Ishikawa (cell line): ENCODE data around the gene XRRA1.
A peak's percentile ranks its signal among the peaks of the same experiment; 100 is the strongest.

Source experiments
- CEBPB ChIP-seq: IDR thresholded peaks from 2 replicates; pipeline ENCODE4 v1.6.1; 2012
- CREB1 ChIP-seq: IDR thresholded peaks from 2 replicates; pipeline ENCODE4 v1.6.1; 2012; ENCODE audit warnings: low read depth
- EGR1 ChIP-seq: IDR thresholded peaks from 2 replicates; pipeline ENCODE4 v1.6.1; 2012
- EP300 ChIP-seq: IDR thresholded peaks from 2 replicates; pipeline ENCODE4 v1.6.1; 2012; ENCODE audit warnings: borderline replicate concordance
- FOXM1 ChIP-seq: IDR thresholded peaks from 2 replicates; pipeline ENCODE4 v1.6.1; 2012; ENCODE audit warnings: low read depth, borderline replicate concordance
- NFIC ChIP-seq: IDR thresholded peaks from 2 replicates; pipeline ENCODE4 v1.6.1; 2012
- RAD21 ChIP-seq: IDR thresholded peaks from 2 replicates; pipeline ENCODE4 v1.6.1; 2012; ENCODE audit warnings: low read depth
- TAF1 ChIP-seq: IDR thresholded peaks from 2 replicates; pipeline ENCODE4 v1.6.1; 2012; ENCODE audit warnings: low read depth, mild to moderate bottlenecking
- TCF12 ChIP-seq: IDR thresholded peaks from 2 replicates; pipeline ENCODE4 v1.6.1; 2012; ENCODE audit warnings: low read depth
- TEAD4 ChIP-seq: IDR thresholded peaks from 2 replicates; pipeline ENCODE4 v1.6.1; 2012
- USF1 ChIP-seq: IDR thresholded peaks from 2 replicates; pipeline ENCODE4 v1.6.1; 2012
- YY1 ChIP-seq: IDR thresholded peaks from 2 replicates; pipeline ENCODE4 v1.6.1; 2012; ENCODE audit warnings: low read depth
- ZBTB7A ChIP-seq: IDR thresholded peaks from 2 replicates; pipeline ENCODE4 v1.6.1; 2012; ENCODE audit warnings: low read depth
- TF ChIP-seq, protein P1 (sequence below): IDR thresholded peaks from 2 replicates; pipeline ENCODE4 v1.6.1; 2012
- TF ChIP-seq, protein P2 (sequence below): IDR thresholded peaks from 2 replicates; pipeline ENCODE4 v1.6.1; 2012; ENCODE audit warnings: low read depth, mild to moderate bottlenecking

The XRRA1 gene

DNA sequence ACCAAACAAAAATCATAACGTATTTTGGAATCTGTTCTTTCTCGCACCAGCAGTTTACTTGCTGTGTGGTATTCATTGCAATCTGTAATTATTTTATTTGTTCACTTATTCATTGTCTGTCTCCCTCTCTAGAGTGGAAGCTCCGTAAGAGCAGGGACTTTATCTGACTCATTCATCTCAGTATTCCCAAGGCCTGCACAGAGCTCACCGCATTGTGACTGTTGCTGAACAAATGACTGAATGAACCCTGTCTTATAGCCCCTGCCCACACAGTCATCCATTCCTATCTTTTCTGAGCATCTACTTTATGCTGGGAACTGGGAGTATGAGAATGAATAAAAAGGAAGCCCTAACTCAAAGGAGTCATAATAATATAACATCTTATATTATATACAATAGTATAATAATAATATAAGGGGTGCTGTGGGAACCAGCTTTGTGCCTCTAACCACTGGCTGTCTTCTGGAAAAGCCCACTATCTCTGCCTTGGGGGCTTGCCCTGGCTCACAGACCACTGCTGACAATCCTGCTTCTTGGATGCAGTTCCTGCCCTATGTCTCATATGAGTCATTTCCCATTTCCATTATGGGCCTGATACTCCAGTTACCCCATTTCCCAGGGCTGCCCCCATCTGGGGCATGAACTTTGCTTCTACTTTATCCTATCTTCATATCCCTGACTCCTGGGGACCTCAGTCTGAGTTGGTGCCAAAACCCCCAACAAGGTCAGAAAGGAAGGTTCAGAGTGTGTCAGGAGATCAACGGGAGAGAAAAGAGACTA lies 11.0 kb downstream of the XRRA1 start:
- no peak for TF ChIP-seq RAD21
- TF ChIP-seq EP300, result no peak
- TF ChIP-seq, protein P1, sequence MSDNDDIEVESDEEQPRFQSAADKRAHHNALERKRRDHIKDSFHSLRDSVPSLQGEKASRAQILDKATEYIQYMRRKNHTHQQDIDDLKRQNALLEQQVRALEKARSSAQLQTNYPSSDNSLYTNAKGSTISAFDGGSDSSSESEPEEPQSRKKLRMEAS, result no peak
- TF ChIP-seq EGR1, result no peak
- TF ChIP-seq YY1, result no peak
- no peak for TF ChIP-seq ZBTB7A
- TF ChIP-seq TCF12, result no peak
- no peak for TF ChIP-seq CEBPB
- no peak for TF ChIP-seq CREB1
- no peak for TF ChIP-seq USF1
- TF ChIP-seq, protein P2, sequence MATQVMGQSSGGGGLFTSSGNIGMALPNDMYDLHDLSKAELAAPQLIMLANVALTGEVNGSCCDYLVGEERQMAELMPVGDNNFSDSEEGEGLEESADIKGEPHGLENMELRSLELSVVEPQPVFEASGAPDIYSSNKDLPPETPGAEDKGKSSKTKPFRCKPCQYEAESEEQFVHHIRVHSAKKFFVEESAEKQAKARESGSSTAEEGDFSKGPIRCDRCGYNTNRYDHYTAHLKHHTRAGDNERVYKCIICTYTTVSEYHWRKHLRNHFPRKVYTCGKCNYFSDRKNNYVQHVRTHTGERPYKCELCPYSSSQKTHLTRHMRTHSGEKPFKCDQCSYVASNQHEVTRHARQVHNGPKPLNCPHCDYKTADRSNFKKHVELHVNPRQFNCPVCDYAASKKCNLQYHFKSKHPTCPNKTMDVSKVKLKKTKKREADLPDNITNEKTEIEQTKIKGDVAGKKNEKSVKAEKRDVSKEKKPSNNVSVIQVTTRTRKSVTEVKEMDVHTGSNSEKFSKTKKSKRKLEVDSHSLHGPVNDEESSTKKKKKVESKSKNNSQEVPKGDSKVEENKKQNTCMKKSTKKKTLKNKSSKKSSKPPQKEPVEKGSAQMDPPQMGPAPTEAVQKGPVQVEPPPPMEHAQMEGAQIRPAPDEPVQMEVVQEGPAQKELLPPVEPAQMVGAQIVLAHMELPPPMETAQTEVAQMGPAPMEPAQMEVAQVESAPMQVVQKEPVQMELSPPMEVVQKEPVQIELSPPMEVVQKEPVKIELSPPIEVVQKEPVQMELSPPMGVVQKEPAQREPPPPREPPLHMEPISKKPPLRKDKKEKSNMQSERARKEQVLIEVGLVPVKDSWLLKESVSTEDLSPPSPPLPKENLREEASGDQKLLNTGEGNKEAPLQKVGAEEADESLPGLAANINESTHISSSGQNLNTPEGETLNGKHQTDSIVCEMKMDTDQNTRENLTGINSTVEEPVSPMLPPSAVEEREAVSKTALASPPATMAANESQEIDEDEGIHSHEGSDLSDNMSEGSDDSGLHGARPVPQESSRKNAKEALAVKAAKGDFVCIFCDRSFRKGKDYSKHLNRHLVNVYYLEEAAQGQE, result no peak
- TF ChIP-seq FOXM1, result no peak
- TF ChIP-seq NFIC, result no peak
- no peak for TF ChIP-seq TEAD4
- no peak for TF ChIP-seq TAF1

DNA sequence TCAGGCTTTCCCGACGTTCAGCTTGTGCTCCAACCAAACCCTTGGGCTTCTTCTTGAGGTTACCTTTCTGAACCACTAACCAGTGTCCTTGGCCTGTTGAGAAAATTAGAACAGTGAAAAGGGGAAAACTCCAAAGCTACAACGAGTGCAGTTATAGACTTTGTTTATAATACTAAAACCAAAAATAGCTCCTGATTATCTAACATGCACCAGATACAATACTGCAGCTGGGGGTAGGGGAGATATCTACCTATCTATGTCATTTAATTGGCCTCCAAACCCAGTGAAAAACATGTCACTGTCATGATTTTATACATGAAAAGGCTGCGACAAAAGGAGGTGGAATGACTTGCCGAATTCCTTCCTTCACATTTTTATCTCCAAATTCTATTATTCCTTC lies 11.9 kb downstream of the XRRA1 start:
- TF ChIP-seq CREB1, result no peak
- TF ChIP-seq, protein P1, result no peak
- no peak for TF ChIP-seq YY1
- no peak for TF ChIP-seq EP300
- no peak for TF ChIP-seq CEBPB
- TF ChIP-seq RAD21, result no peak
- no peak for TF ChIP-seq USF1
- TF ChIP-seq FOXM1, result no peak
- TF ChIP-seq TCF12, result no peak
- no peak for TF ChIP-seq EGR1
- no peak for TF ChIP-seq TEAD4
- no peak for TF ChIP-seq TAF1
- TF ChIP-seq ZBTB7A, result no peak
- TF ChIP-seq, protein P2, result no peak
- TF ChIP-seq NFIC, result no peak

DNA sequence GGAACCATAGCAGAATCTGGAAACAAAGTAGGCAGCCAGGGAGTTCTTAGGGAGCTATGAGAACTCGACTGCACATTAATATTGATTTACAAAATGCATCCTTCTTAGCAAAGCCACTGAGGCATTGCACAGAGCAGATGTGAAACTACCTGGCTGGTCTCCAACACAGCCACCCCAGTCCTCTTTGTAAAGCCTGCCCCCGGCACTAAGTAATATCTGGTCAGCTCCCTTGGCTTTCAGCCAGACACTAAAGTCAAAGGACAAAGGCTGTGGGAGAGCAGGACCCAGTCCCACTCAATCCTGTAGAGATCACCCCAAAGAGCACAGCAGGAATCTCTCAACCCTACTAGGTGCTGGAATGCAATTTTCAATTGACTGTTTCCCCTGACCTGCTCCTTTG lies 12.8 kb downstream of the XRRA1 start:
- TF ChIP-seq EP300, result no peak
- TF ChIP-seq USF1, result no peak
- no peak for TF ChIP-seq RAD21
- TF ChIP-seq ZBTB7A, result no peak
- no peak for TF ChIP-seq CEBPB
- no peak for TF ChIP-seq YY1
- TF ChIP-seq NFIC, result peak; percentile 78

GRCh38 chr11:74935285-74935684 lies 13.6 kb downstream of the XRRA1 start:
- TF ChIP-seq RAD21 (no peak), EGR1 (no peak)

GRCh38 chr11:74933765-74934164 lies 15.1 kb downstream of the XRRA1 start:
- TF ChIP-seq EGR1 (no peak), TAF1 (no peak), CEBPB (no peak), NFIC (no peak), RAD21 (no peak), YY1 (no peak), USF1 (no peak), EP300 (no peak), ZBTB7A (no peak), TCF12 (no peak), FOXM1 (no peak)
- TF ChIP-seq, protein P2, result no peak
- TF ChIP-seq, protein P1, result no peak
